ENCODE measurements around the gene SLC35E4.
A peak's percentile ranks its signal among the peaks of the same experiment; 100 is the strongest.

SLC35E4 gene

GRCh38 chr22:30598986-30599385, 36.6 kb upstream of the SLC35E4 start:
- H3K27ac ChIP-seq = no peak overlapping the region
- no peak for TF ChIP-seq CTCF (conservative IDR thresholded peaks at IDR 0.05)

GRCh38 chr22:30600921-30601320, 34.7 kb upstream of the SLC35E4 start:
- TF ChIP-seq CTCF (conservative IDR thresholded peaks at IDR 0.05) = no peak
- no peak overlapping the region for H3K27ac ChIP-seq

- TF ChIP-seq CTCF (conservative IDR thresholded peaks at IDR 0.05) = no peak
These were observed 34.1 kb upstream of the SLC35E4 start for GRCh38 chr22:30601464-30601863.

GRCh38 chr22:30602049-30602448, 33.5 kb upstream of the SLC35E4 start:
- no peak overlapping the region for H3K27ac ChIP-seq
- TF ChIP-seq CTCF (conservative IDR thresholded peaks at IDR 0.05) = peak; percentile 79

More at GRCh38 chr22:30601464-30601863, 34.1 kb upstream of the SLC35E4 start:
- H3K27ac ChIP-seq = no peak overlapping the region

- no peak for TF ChIP-seq CTCF (conservative IDR thresholded peaks at IDR 0.05)
These were observed 31.8 kb upstream of the SLC35E4 start for GRCh38 chr22:30603801-30604200.

GRCh38 chr22:30604723-30605122, 30.9 kb upstream of the SLC35E4 start:
- TF ChIP-seq CTCF (conservative IDR thresholded peaks at IDR 0.05) = no peak
- H3K27ac ChIP-seq = no peak overlapping the region

More at GRCh38 chr22:30603801-30604200, 31.8 kb upstream of the SLC35E4 start:
- no peak overlapping the region for H3K27ac ChIP-seq

- TF ChIP-seq CTCF (conservative IDR thresholded peaks at IDR 0.05) = peak; percentile 81
- peak overlapping the region; percentile 72; the same call in 1 of the 2 replicates for H3K27ac ChIP-seq
These were observed 30.0 kb upstream of the SLC35E4 start for GRCh38 chr22:30605449-30606110.
